IMR-90 (cell line): ENCODE measurements around the gene KDELR3. TPM values are rescaled to one million over a fixed set of nuclear protein-coding genes. Genes with fewer than 3 reads are reported as not detected.

Experiments used
- ATAC-seq: fragments of 200-7000 bp; cut with Tn5 transposase; 2 replicates; pipeline ENCODE4 v1.9.1; 2020; ENCODE audit warnings: low read depth, mild to moderate bottlenecking, moderate library complexity
- BruUV-seq: library from RNA; stranded (reverse); fragments of 400-500 nt; replicated peaks from 2 replicates; lab custom pipeline; 2021; lab: Mats Ljungman, UMichigan
- CTCF ChIA-PET: fragments of 300-600 bp; formaldehyde crosslinking; extraction: SDS; loops from one replicate; lab custom pipeline; 2021; ENCODE audit warnings: antibody characterized with exemption; lab: Yijun Ruan, JAX
- POLR2A ChIA-PET: fragments of 300-600 bp; sonication (Branson Sonifier 250); formaldehyde crosslinking; loops from one replicate; lab custom pipeline; 2022; ENCODE audit warnings: antibody characterized with exemption; ENCODE audit not compliant: unreplicated experiment; lab: Charles Lee
- DNase-seq: peaks from one replicate; pipeline ENCODE4 v3.0.0; 2013
- H2AFZ ChIP-seq: replicated peaks from 2 replicates; pipeline ENCODE3; 2013; ENCODE audit warnings: low read length, mild to moderate bottlenecking; ENCODE audit not compliant: poor library complexity
- H2AK5ac ChIP-seq: 2 replicates; pipeline ENCODE4 v1.6.1; 2013; ENCODE audit warnings: low read depth, low read length, inconsistent platforms
- H2AK9ac ChIP-seq: replicated peaks from 2 replicates; pipeline ENCODE3; 2013; ENCODE audit warnings: mild to moderate bottlenecking, low read depth, low read length, moderate library complexity; ENCODE audit not compliant: poor library complexity
- H2BK120ac ChIP-seq: 2 replicates; pipeline ENCODE4 v1.6.1; 2013; ENCODE audit warnings: low read depth, low read length, inconsistent platforms
- H2BK15ac ChIP-seq: 3 replicates; pipeline ENCODE4 v1.6.1; 2013; ENCODE audit warnings: low read depth, low read length, inconsistent platforms
- H2BK20ac ChIP-seq: 2 replicates; pipeline ENCODE4 v1.6.1; 2013; ENCODE audit warnings: low read depth, mild to moderate bottlenecking, inconsistent platforms, low read length, moderate library complexity
- H2BK5ac ChIP-seq: 2 replicates; pipeline ENCODE4 v1.6.1; 2013; ENCODE audit warnings: mild to moderate bottlenecking, low read depth, low read length, inconsistent platforms; ENCODE audit not compliant: poor library complexity, severe bottlenecking
- H3K14ac ChIP-seq: replicated peaks from 2 replicates; pipeline ENCODE4 v1.6.1; 2013; ENCODE audit warnings: low read depth, low read length, inconsistent platforms
- H3K18ac ChIP-seq: 2 replicates; pipeline ENCODE4 v1.6.1; 2013; ENCODE audit warnings: low read depth, low read length, control low read depth
- H3K23ac ChIP-seq: 2 replicates; pipeline ENCODE4 v1.6.1; 2013; ENCODE audit warnings: low read depth, low read length, inconsistent platforms
- H3K27ac ChIP-seq: 2 replicates; pipeline ENCODE4 v1.5.1; 2013; ENCODE audit warnings: mild to moderate bottlenecking, control low read depth, low read length; ENCODE audit not compliant: insufficient read depth
- H3K27me3 ChIP-seq: 2 replicates; pipeline ENCODE4 v1.6.1; 2013; ENCODE audit warnings: low read length; ENCODE audit not compliant: control insufficient read depth, insufficient read depth
- H3K36me3 ChIP-seq: 2 replicates; pipeline ENCODE4 v1.6.1; 2013; ENCODE audit warnings: low read length, mixed read lengths; ENCODE audit not compliant: control insufficient read depth, insufficient read depth
- H3K4ac ChIP-seq: 2 replicates; pipeline ENCODE4 v1.6.1; 2013; ENCODE audit warnings: low read depth, low read length, inconsistent platforms
- H3K4me1 ChIP-seq: 2 replicates; pipeline ENCODE4 v1.6.1; 2013; ENCODE audit warnings: low read length, mixed read lengths; ENCODE audit not compliant: control insufficient read depth, insufficient read depth
- H3K4me2 ChIP-seq: 2 replicates; pipeline ENCODE4 v1.6.1; 2013; ENCODE audit warnings: low read depth, mild to moderate bottlenecking, control low read depth, low read length, moderate library complexity
- H3K4me3 ChIP-seq: 2 replicates; pipeline ENCODE4 v1.5.1; 2013; ENCODE audit warnings: low read depth, mild to moderate bottlenecking, control low read depth, low read length, moderate library complexity; ENCODE audit not compliant: insufficient read depth
- H3K56ac ChIP-seq: 2 replicates; pipeline ENCODE4 v1.6.1; 2013; ENCODE audit warnings: low read length, inconsistent platforms; ENCODE audit not compliant: insufficient read depth; ENCODE audit errors: extremely low read depth
- H3K79me1 ChIP-seq, 2 experiments: 2 replicates each; pipeline ENCODE4 v1.6.1; 2013; ENCODE audit warnings: low read length in 2 of 2, inconsistent platforms in 1 of 2, low read depth in 1 of 2
- H3K9ac ChIP-seq: 2 replicates; pipeline ENCODE4 v1.6.1; 2013; ENCODE audit warnings: low read depth, low read length, control low read depth
- H3K9me1 ChIP-seq: 2 replicates; pipeline ENCODE4 v1.6.1; 2013; ENCODE audit warnings: low read length, inconsistent platforms; ENCODE audit not compliant: insufficient read depth
- H3K9me3 ChIP-seq: 2 replicates; pipeline ENCODE4 v1.6.1; 2013; ENCODE audit warnings: low read length; ENCODE audit not compliant: control insufficient read depth, insufficient read depth
- H4K20me1 ChIP-seq: 2 replicates; pipeline ENCODE4 v1.6.1; 2013; ENCODE audit warnings: low read length, inconsistent platforms; ENCODE audit not compliant: insufficient read depth
- H4K5ac ChIP-seq: 2 replicates; pipeline ENCODE4 v1.6.1; 2013; ENCODE audit warnings: mild to moderate bottlenecking, low read depth, low read length, control low read depth
- H4K8ac ChIP-seq, 2 experiments: 2 replicates each; pipeline ENCODE4 v1.6.1; 2013; ENCODE audit warnings: low read depth in 2 of 2, low read length in 2 of 2, control low read depth in 1 of 2, inconsistent platforms in 1 of 2
- H4K91ac ChIP-seq: 2 replicates; pipeline ENCODE4 v1.6.1; 2013; ENCODE audit warnings: low read depth, low read length, inconsistent platforms; ENCODE audit not compliant: insufficient read depth
- BHLHE40 ChIP-seq: fragments of 150-350 bp; IDR thresholded peaks from 2 replicates; pipeline ENCODE4 v1.6.1; 2016; ENCODE audit warnings: mild to moderate bottlenecking, low read depth, low read length
- CEBPB ChIP-seq: IDR thresholded peaks from 2 replicates; pipeline ENCODE4 v1.6.1; 2012; ENCODE audit warnings: low read depth, low read length, improper control_type of control experiment
- ELK1 ChIP-seq: fragments of 150-350 bp; IDR thresholded peaks from 2 replicates; pipeline ENCODE4 v1.6.1; 2016; ENCODE audit warnings: low read depth, mild to moderate bottlenecking, low read length, moderate library complexity, borderline replicate concordance
- FOS ChIP-seq: fragments of 150-350 bp; IDR thresholded peaks from 2 replicates; pipeline ENCODE4 v1.6.1; 2016; ENCODE audit warnings: low read depth, low read length
- MAFK ChIP-seq: IDR thresholded peaks from 2 replicates; pipeline ENCODE4 v1.6.1; 2012; ENCODE audit warnings: low read depth, low read length, improper control_type of control experiment
- MXI1 ChIP-seq: IDR thresholded peaks from 2 replicates; pipeline ENCODE4 v1.6.1; 2012; ENCODE audit warnings: low read depth, mild to moderate bottlenecking, low read length, moderate library complexity, borderline replicate concordance
- NFE2L2 ChIP-seq: fragments of 150-350 bp; IDR thresholded peaks from 2 replicates; pipeline ENCODE4 v1.6.1; 2016; ENCODE audit warnings: low read depth, mild to moderate bottlenecking, low read length
- RCOR1 ChIP-seq: IDR thresholded peaks from 2 replicates; pipeline ENCODE4 v1.6.1; 2012; ENCODE audit warnings: mild to moderate bottlenecking, low read length, improper control_type of control experiment; ENCODE audit not compliant: insufficient replicate concordance
- RFX5 ChIP-seq: IDR thresholded peaks from 2 replicates; pipeline ENCODE4 v1.8.0; 2012; ENCODE audit warnings: low read depth, mild to moderate bottlenecking, low read length, moderate library complexity
- whole genome bisulfite sequencing, 2 experiments: methylation state at CpG; one replicate each; pipeline versions ENCODE4 v1.1.5 to v1.1.7; 2013; ENCODE audit warnings: missing lambda C conversion rate in 2 of 2; ENCODE audit not compliant: insufficient read length in 1 of 2; ENCODE audit errors: extremely low coverage in 2 of 2; 5-methylcytosine and 5-hydroxymethylcytosine counted together
- dilution Hi-C: fragments of 300-500 bp; cut with HindIII; formaldehyde crosslinking; loops from one replicate; pipeline ENCODE4 v1.14.3; 2018; ENCODE audit warnings: low sequenced_read_pairs; ENCODE audit not compliant: unreplicated experiment
- in situ Hi-C: fragments of 300-500 bp; cut with MboI; formaldehyde crosslinking; loops from 3 replicates; pipeline ENCODE4 v1.14.3; 2019; ENCODE audit warnings: low sequenced_read_pairs, inconsistent platforms, mixed read lengths
- intact Hi-C: fragments of 100-400 bp; cut with micrococcal nuclease; formaldehyde crosslinking; loops from 2 replicates; pipeline ENCODE4 v1.10.0; 2022
- polyA plus RNA-seq, 3 experiments: library from polyadenylated mRNA; depleted of rRNA; stranded (reverse); fragments of >200 nt; gene quantifications; 2 replicates each; pipeline ENCODE4 v1.2.3, GENCODE V29; 2012; ENCODE audit warnings: low replicate concordance in 1 of 3
- total RNA-seq: library from RNA; depleted of rRNA; stranded (reverse); fragments of >200 nt; gene quantifications from 2 replicates; pipeline ENCODE4 v1.2.3, GENCODE V29; 2012
- TF ChIP-seq, protein P1 (sequence below): conservative IDR thresholded peaks from 2 replicates; pipeline ENCODE4 v1.5.1; 2012; ENCODE audit warnings: mild to moderate bottlenecking, low read depth, low read length, improper control_type of control experiment

The KDELR3 gene
- total and polyA plus RNA-seq, 2 of the 4 experiments (the other 2 are of a cell fraction), result 129 to 224 TPM

DNA sequence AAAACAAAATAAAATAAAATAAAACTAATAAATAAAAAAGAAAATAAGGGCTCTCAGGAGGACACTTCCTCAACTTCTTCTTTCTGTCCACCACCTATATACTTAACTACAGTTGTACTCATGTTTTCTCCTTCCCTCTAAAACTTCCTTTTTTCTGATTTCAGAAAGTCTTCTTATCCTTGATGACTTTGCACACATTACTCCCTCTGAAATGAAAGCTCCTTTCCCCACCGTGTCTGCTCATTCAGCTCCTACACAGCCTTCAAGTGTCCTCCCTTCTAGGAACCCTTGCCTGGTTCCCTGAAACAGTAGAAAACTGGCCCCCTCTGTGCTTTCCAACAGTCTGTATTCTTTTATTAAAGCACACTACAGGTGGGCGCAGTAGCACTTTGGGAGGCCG, 56.5 kb downstream of the KDELR3 start:
- CTCF ChIA-PET, result no interaction called here
- Histone ChIP-seq H3K4me3 (no peak overlapping the region), H3K4me1 (no peaks in the 10 kb centered on the region), H4K5ac (no peak overlapping the region), H3K14ac (no peak overlapping the region), H2BK5ac (no peak overlapping the region), H2BK15ac (no peak overlapping the region), H4K8ac (no peak overlapping the region), H3K23ac (no peak overlapping the region), H3K4me2 (no peak overlapping the region), H3K4ac (no peak overlapping the region), H3K9ac (no peak overlapping the region), H4K20me1 (no peaks in the 10 kb centered on the region), H2AK5ac (no peak overlapping the region), H3K9me3 (no peaks in the 10 kb centered on the region), H2BK120ac (no peak overlapping the region), H3K79me1 (no peaks in the 10 kb centered on the region), H2BK20ac (no peak overlapping the region), H3K9me1 (no peaks in the 10 kb centered on the region), H2AK9ac (no peak overlapping the region), H3K27ac (no peak overlapping the region), H3K18ac (no peak overlapping the region), H4K91ac (no peak overlapping the region), H3K56ac (no peak overlapping the region), H3K27me3 (peaks cover 10% of the 10 kb centered on the region), H3K36me3 (no peaks in the 10 kb centered on the region), H2AFZ (no peak overlapping the region)
- POLR2A ChIA-PET, result no interaction called here
- no peak for TF ChIP-seq FOS
- no peak for TF ChIP-seq MXI1
- TF ChIP-seq, protein P1, sequence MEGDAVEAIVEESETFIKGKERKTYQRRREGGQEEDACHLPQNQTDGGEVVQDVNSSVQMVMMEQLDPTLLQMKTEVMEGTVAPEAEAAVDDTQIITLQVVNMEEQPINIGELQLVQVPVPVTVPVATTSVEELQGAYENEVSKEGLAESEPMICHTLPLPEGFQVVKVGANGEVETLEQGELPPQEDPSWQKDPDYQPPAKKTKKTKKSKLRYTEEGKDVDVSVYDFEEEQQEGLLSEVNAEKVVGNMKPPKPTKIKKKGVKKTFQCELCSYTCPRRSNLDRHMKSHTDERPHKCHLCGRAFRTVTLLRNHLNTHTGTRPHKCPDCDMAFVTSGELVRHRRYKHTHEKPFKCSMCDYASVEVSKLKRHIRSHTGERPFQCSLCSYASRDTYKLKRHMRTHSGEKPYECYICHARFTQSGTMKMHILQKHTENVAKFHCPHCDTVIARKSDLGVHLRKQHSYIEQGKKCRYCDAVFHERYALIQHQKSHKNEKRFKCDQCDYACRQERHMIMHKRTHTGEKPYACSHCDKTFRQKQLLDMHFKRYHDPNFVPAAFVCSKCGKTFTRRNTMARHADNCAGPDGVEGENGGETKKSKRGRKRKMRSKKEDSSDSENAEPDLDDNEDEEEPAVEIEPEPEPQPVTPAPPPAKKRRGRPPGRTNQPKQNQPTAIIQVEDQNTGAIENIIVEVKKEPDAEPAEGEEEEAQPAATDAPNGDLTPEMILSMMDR, result no peak
- no peak for TF ChIP-seq CEBPB
- no peak for TF ChIP-seq RFX5
- no peak for TF ChIP-seq ELK1
- TF ChIP-seq RCOR1, result no peak
- no peak for TF ChIP-seq MAFK
- TF ChIP-seq NFE2L2, result no peak
- no peak for TF ChIP-seq BHLHE40
- BruUV-seq, result no TSS peak
- intact Hi-C loops (no loop called here), dilution Hi-C loops (no loop called here), in situ Hi-C loops (no loop called here)
- DNase-seq (no peak), ATAC-seq (no peak)
- whole genome bisulfite sequencing, 2 experiments, result 75% methylated on average over 1 of the region's 3 CpGs; no CpG with 5 or more reads in 1 of the 2 experiments
